H7 (cell line): ENCODE data around the gene PPP4C. TPM values are rescaled to one million over a fixed set of nuclear protein-coding genes. Genes with fewer than 3 reads are reported as not detected.
"Not testable (repeated sequence)": the region's sequence is repeated elsewhere in the genome, so short reads cannot be mapped to it uniquely, and the experiment has no call there.

Experiments used
- DNase-seq: peaks from one replicate; pipeline ENCODE4 v3.0.0; 2012
- H3K27me3 ChIP-seq: 2 replicates; pipeline ENCODE4 v1.6.0; 2011; ENCODE audit warnings: mild to moderate bottlenecking, low read length; ENCODE audit not compliant: control insufficient read depth, insufficient read depth
- H3K36me3 ChIP-seq: replicated peaks from 2 replicates; pipeline ENCODE4 v1.5.1; 2011; ENCODE audit warnings: low read length; ENCODE audit not compliant: control insufficient read depth, insufficient read depth
- H3K4me3 ChIP-seq: 2 replicates; pipeline ENCODE4 v1.5.1; 2011; ENCODE audit warnings: low read depth, mild to moderate bottlenecking, control low read depth, low read length, moderate library complexity; ENCODE audit not compliant: insufficient read depth
- total RNA-seq: library from RNA; depleted of rRNA; stranded (reverse); fragments of >200 nt; shearing (Covaris generic); gene quantifications from 2 replicates; pipeline ENCODE4 v1.2.3, GENCODE V29; 2014; rRNA removed

Gene PPP4C
- total RNA-seq: 201 and 256 TPM in 2 replicates

- no peaks in the 10 kb centered on the region for H3K27me3 ChIP-seq
- DNase-seq: peak; percentile 99
- H3K36me3 ChIP-seq: peaks cover 17% of the 10 kb centered on the region
- H3K4me3 ChIP-seq: peak within 1 kb of the TSS; percentile 92
These were observed at the start of gene PPP4C for GRCh38 chr16:30075503-30076275. TSS of gene PPP4C (plus strand) at chr16:30075994. CDS start at chr16:30076378, 384 bp downstream.

DNA sequence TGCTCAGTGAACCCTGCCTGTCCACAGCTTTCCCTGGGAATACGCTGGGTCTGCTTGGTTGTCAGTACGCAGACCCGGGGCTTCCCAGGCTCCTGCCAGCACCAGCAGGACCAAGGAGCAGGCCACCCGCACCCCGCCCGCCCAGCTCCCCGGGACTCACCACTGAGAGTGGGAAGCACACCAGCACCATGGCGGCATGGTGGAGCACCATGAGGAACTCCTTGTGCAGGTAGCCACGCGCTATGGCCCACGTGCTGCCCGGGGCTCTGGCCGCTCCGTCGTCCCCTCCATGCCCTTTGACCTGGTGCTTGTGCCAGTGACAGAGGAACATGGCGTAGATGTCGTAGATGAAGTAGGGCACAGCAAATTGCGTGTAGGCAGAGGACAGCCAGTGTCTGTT lies 49.3 kb upstream of the PPP4C start:
- no peak for DNase-seq
- Histone ChIP-seq H3K4me3 (no peak overlapping the region), H3K27me3 (peaks cover 10% of the 10 kb centered on the region; the same call in 1 of the 2 replicates), H3K36me3 (no peaks in the 10 kb centered on the region)

- Histone ChIP-seq H3K36me3 (no peaks in the 10 kb centered on the region), H3K27me3 (peaks cover 14% of the 10 kb centered on the region), H3K4me3 (no peak overlapping the region)
- DNase-seq: peak; percentile 42
These were observed 48.0 kb upstream of the PPP4C start for GRCh38 chr16:30027588-30028437.

DNA sequence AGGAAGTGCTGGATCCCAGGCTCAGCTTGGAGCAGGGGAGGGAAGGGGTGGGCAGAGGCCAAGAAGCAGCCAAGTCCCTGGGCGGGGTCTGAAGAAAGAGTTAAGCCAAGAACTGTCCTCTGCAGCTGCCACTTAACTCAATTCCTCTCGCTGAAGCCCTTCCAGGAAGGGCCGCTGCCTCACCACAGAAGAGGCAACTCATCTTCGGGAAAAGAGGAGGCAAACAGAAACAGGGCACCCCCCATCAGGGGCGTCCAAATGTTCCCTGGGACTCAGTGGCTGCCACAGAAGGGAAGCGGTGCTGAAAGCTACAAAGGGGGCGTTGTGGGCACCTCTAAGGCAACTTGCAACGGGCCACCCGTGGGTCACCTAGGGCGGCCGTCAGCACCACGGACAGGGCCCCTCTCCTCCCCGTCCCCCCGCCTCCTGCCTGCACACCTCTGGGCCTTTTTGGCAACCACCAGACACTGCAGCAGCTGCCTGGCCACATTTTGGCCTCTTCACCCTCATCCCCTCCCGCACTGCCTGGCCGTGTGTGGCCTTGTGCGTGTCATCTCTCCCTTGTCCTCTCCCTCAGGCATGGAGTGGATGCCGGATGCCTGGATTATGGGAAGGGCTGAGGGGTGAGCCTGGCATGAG lies 47.2 kb upstream of the PPP4C start:
- H3K27me3 ChIP-seq: peaks cover 18% of the 10 kb centered on the region
- no peaks in the 10 kb centered on the region for H3K36me3 ChIP-seq
- DNase-seq: peak; percentile 87
- H3K4me3 ChIP-seq: no peak overlapping the region

DNA sequence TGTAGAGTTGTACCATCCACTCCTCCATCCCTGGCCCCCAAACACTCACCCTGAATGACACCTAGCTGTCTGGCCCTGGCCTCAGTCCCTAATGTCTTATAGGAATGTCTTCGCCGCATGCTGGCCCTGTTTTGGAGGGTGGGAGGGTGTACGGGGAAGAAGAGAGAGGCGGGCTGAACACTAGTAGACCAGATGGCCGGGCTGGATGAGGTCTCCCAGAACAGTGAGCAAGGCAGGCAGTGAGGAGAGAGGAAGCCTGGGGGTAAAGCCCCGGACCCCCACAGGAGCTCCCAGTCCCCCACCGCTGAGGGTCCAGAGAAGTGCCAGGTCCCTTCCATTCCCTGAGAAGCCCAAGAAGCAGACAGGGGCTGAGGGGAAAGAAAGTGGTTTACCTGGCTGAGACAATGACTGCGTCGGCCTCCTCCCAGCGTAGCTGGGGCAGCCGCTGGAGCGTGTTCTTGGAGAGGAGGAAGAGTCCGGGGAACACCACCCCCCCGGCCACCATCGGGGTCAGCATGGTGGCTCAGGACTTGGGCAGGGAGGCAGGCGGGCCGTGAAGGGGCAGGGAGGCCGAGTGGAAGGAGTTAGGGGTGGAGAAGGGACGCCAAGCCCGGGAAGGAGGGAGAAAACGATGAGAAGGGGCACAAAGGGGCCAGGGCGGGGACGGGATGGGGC lies 45.6 kb upstream of the PPP4C start:
- H3K27me3 ChIP-seq: peaks cover 19% of the 10 kb centered on the region

DNA sequence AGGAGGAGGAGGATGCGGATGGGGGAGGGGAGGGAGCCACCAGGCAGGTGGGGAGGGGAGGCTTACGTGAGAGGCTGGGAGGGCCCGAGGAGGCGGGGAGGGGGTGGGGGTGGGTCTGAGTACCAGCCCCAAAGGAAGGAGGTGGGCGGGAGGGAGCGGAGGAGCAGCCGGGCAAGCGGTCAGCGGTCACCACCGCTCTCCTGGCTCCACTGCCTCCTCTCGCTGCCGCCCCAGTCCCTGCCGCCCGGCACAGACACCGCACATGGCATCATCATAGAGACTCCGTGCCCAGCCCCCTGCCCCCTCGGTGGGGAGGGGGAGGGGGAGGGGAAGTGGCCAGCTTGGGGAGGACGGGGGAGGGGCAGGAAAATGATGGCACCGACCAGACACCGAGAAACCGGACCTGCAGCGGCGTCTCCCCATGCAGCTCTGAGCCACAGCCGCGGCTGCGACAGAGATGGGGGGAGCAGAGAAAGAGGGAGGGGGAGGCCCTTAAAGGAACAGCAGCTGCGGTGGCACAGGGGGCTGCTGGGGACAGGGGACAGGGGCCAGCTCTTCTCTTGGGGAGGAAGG lies 44.9 kb upstream of the PPP4C start, which contains the start of gene TLCD3B:
Gene TLCD3B (minus strand): TSS at position 431 of the 573 bp plus-strand sequence. CDS start 744 bp downstream, outside the sequence.
- H3K36me3 ChIP-seq: no peaks in the 10 kb centered on the region
- DNase-seq: peak; percentile 91
- H3K27me3 ChIP-seq: peaks cover 21% of the 10 kb centered on the region
- peak within 1 kb of the TSS; percentile 52 for H3K4me3 ChIP-seq

More for the DNA sequence above, 45.6 kb upstream of the PPP4C start:
- Histone ChIP-seq H3K4me3 (peak overlapping the region; percentile 52), H3K36me3 (no peaks in the 10 kb centered on the region)
- DNase-seq: peak; percentile 58

DNA sequence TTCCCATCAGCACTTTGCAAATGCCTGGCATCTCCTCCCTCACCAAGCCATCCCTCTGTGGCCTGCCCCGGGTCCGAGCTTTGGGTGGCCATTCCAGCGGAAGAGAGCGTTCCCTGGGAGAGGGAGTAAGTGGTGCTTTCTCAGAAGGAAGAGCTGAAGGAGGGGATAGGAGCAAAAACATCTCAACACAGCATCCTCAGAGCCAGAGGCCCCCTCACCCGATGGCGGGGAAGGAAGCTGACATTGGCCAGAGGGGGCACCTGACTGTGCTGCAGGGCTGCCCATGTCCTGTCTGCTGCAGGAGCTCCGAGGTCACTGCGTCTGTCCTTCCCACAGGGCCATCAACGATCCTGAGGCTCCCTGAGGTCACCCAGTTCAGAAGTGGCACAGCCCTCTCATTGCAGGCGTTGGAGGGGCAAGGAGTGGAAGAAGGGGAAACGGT lies 44.3 kb upstream of the PPP4C start:
- peak; percentile 60 for DNase-seq
- Histone ChIP-seq H3K36me3 (no peaks in the 10 kb centered on the region), H3K27me3 (peaks cover 21% of the 10 kb centered on the region), H3K4me3 (peak overlapping the region; percentile 52)

- Histone ChIP-seq H3K36me3 (no peaks in the 10 kb centered on the region), H3K4me3 (no peak overlapping the region), H3K27me3 (peaks cover 21% of the 10 kb centered on the region)
- DNase-seq: peak; percentile 90
These were observed 43.5 kb upstream of the PPP4C start for GRCh38 chr16:30032083-30032819.

GRCh38 chr16:30033270-30033669 lies 42.5 kb upstream of the PPP4C start:
- Histone ChIP-seq H3K4me3 (no peak overlapping the region), H3K27me3 (peaks cover 21% of the 10 kb centered on the region), H3K36me3 (no peaks in the 10 kb centered on the region)
- DNase-seq: no peak

DNA sequence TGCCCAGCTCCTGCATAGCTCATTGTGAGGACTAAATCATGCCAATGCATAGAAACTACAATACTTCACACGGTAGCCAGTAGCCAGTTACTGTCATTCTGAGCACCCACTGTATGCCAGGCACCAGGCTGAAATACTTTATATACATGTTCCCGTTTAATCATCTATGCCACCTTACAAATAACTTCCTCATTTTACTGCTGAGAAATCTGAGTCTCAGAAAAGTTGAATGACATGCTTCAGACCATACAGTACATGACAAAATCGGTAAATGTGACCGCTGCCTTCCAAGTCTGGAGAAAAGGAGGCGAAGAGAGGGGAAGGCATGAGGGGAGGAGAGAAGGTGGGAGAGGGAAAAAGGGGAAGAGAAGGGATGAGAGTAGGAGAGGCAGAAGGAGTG lies 35.6 kb upstream of the PPP4C start:
- H3K4me3 ChIP-seq: no peak overlapping the region
- peaks cover 1% of the 10 kb centered on the region for H3K27me3 ChIP-seq
- H3K36me3 ChIP-seq: no peaks in the 10 kb centered on the region
- DNase-seq: no peak

DNA sequence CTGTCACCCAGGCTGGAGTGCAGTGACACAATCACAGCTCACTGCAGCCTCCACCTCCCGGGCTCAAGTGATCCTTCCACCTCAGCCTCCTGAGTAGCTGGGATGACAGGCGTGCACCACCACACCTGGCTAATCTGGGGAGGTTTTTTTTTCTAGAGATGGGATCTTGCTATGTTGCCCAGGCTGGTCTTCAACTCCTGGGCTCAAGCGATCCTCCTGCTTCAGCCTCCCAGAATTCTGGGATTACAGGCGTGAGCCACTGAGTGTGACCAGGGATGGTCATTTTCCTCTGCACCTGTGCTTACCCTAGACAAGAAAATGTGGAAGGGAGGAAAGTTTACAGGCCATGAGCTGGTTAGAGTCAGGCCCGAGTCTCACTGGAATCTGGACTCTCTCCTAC lies 35.1 kb upstream of the PPP4C start:
- DNase-seq, H3K4me3 ChIP-seq, H3K36me3 ChIP-seq: not testable (repeated sequence)

DNA sequence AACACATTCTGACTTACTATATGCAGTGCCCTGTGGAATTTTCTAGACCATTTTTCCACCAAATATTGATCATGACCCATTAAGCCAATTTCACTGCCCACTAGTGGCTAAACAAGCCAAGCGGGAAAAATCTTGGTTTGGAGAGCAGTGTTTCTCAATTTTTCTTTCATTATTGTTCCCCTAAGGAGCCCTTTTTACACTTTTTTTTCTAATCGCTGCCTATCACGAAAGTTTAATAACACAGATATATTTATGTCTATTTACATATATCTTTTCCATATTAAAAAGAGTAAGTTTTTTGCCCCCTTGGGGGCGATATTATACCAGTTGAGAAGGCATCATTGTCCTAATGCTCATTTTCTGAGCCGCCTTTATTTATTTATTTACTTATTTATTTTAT lies 34.0 kb upstream of the PPP4C start:
- no peak overlapping the region for H3K4me3 ChIP-seq
- DNase-seq: peak; percentile 25
- no peaks in the 10 kb centered on the region; the same call in 1 of the 2 replicates for H3K27me3 ChIP-seq
- no peaks in the 10 kb centered on the region for H3K36me3 ChIP-seq

More for the DNA sequence above, 35.1 kb upstream of the PPP4C start:
- not testable (repeated sequence) for H3K27me3 ChIP-seq

- no peak for DNase-seq
- no peak overlapping the region for H3K4me3 ChIP-seq
- H3K36me3 ChIP-seq: no peaks in the 10 kb centered on the region
- no peaks in the 10 kb centered on the region for H3K27me3 ChIP-seq
These were observed 29.6 kb upstream of the PPP4C start for GRCh38 chr16:30046178-30046577.
